Thyroid gland (tissue), 4 donors: ENCODE results near the gene ARFGEF3.

Experiments used
- CTCF ChIP-seq, 6 experiments: fragments of 200-600 bp in 3 of 6; fragments of 450-650 bp in 3 of 6; sonication (generic) in 3 of 6; IDR thresholded peaks; one replicate each; pipeline ENCODE4 v1.5.1; 2016 to 2019; ENCODE audit warnings: antibody characterized with exemption in 6 of 6, mild to moderate bottlenecking in 2 of 6, inconsistent platforms in 1 of 6, moderate library complexity in 1 of 6
- POLR2A ChIP-seq, 2 donors: fragments of 450-650 bp; IDR thresholded peaks; one replicate each; pipeline ENCODE4 v1.6.1; 2017; ENCODE audit warnings: antibody characterized with exemption in 2 of 2, mild to moderate bottlenecking in 2 of 2, moderate library complexity in 1 of 2

GRCh38 chr6:138307816-138308730, 146.3 kb downstream of the ARFGEF3 start:
- TF ChIP-seq CTCF (IDR thresholded peaks at IDR 0.05): peak in 2 of 6 experiments; percentile 22 to 26
- TF ChIP-seq POLR2A (IDR thresholded peaks at IDR 0.05): no peak
